Upper lobe of right lung (tissue), 1 donor: ENCODE results near the gene NUCKS1. TPM values are rescaled to one million over a fixed set of nuclear protein-coding genes. Genes with fewer than 3 reads are reported as not detected.

ENCODE experiments used
- ATAC-seq: fragments of 200-7000 bp; cut with Tn5 transposase; one replicate; pipeline ENCODE4 v1.9.1; 2020; ENCODE audit warnings: mild to moderate bottlenecking, moderate library complexity
- DNase-seq: peaks from one replicate; pipeline ENCODE4 v3.0.0-alpha.2; 2020
- H3K27ac ChIP-seq: fragments of 200-600 bp; one replicate; pipeline ENCODE4 v1.8.0; 2022
- H3K27me3 ChIP-seq: fragments of 200-600 bp; one replicate; pipeline ENCODE4 v1.8.0; 2022; ENCODE audit warnings: mild to moderate bottlenecking
- H3K36me3 ChIP-seq: fragments of 200-600 bp; one replicate; pipeline ENCODE4 v1.8.0; 2022
- H3K4me1 ChIP-seq: fragments of 200-600 bp; one replicate; pipeline ENCODE4 v1.8.0; 2022
- H3K4me3 ChIP-seq: fragments of 200-600 bp; one replicate; pipeline ENCODE4 v1.8.0; 2022; ENCODE audit warnings: mild to moderate bottlenecking
- H3K9me3 ChIP-seq: fragments of 200-600 bp; one replicate; pipeline ENCODE4 v1.8.0; 2022
- CTCF ChIP-seq: fragments of 200-600 bp; IDR thresholded peaks from one replicate; pipeline ENCODE4 v1.8.0; 2022; ENCODE audit warnings: antibody characterized with exemption
- intact Hi-C: fragments of 100-400 bp; cut with DNase I; formaldehyde crosslinking; loops from one replicate; pipeline ENCODE4 v1.11.0; 2022
- total RNA-seq: library from RNA; stranded (reverse); fragmentation: NEBNext Ultra II Directional; extraction: Animal tissue kit (Norgen Biotek cat#: 25700); gene quantifications from one replicate; pipeline ENCODE4 v1.2.1, GENCODE V29; 2021
- donor health status: DM: no; HTN: yes; CAD: no; lungs with severe emphysema.

NUCKS1 gene
- total RNA-seq, 1 donor from 2014 or later: 117 TPM

- ATAC-seq: no peak
- H3K36me3 ChIP-seq: peaks cover 64% of the 10 kb centered on the region
Observed at GRCh38 chr1:205792481-205792881, 42.5 kb upstream of the NUCKS1 start.

GRCh38 chr1:205791568-205792180 lies 41.7 kb upstream of the NUCKS1 start:
- no peaks in the 10 kb centered on the region for H3K27me3 ChIP-seq
- no peak overlapping the region for H3K27ac ChIP-seq
- intact Hi-C loops: loop anchor here (10.0 kb wide), 1 partner anchor 123 kb away; no protein-coding TSS in a partner anchor
- peak; percentile 74 for TF ChIP-seq CTCF
- ATAC-seq: peak; percentile 92
- no peak for DNase-seq
- H3K36me3 ChIP-seq: peaks cover 56% of the 10 kb centered on the region
- H3K4me1 ChIP-seq: no peaks in the 10 kb centered on the region
- no peak overlapping the region for H3K4me3 ChIP-seq
- H3K9me3 ChIP-seq: no peaks in the 10 kb centered on the region

More at GRCh38 chr1:205792481-205792881, 42.5 kb upstream of the NUCKS1 start:
- no peak overlapping the region for H3K27ac ChIP-seq
- H3K4me3 ChIP-seq: no peak overlapping the region
- H3K4me1 ChIP-seq: no peaks in the 10 kb centered on the region
- intact Hi-C loops: loop anchor here (10.0 kb wide), 1 partner anchor 122 kb away; no protein-coding TSS in a partner anchor
- no peak for TF ChIP-seq CTCF
- H3K9me3 ChIP-seq: no peaks in the 10 kb centered on the region
- DNase-seq: no peak
- no peaks in the 10 kb centered on the region for H3K27me3 ChIP-seq

- Histone ChIP-seq H3K27ac (no peak overlapping the region), H3K36me3 (peaks cover 15% of the 10 kb centered on the region), H3K9me3 (no peaks in the 10 kb centered on the region), H3K27me3 (no peaks in the 10 kb centered on the region), H3K4me3 (no peak overlapping the region), H3K4me1 (no peaks in the 10 kb centered on the region)
- intact Hi-C loops: no loop called here
- ATAC-seq (no peak), DNase-seq (no peak)
- TF ChIP-seq CTCF: no peak
Observed at GRCh38 chr1:205787287-205787916, 37.4 kb upstream of the NUCKS1 start.

GRCh38 chr1:205786601-205787000 lies 36.6 kb upstream of the NUCKS1 start:
- Histone ChIP-seq H3K36me3 (peaks cover 12% of the 10 kb centered on the region), H3K9me3 (no peaks in the 10 kb centered on the region), H3K27ac (no peak overlapping the region), H3K4me1 (no peaks in the 10 kb centered on the region), H3K4me3 (no peak overlapping the region), H3K27me3 (no peaks in the 10 kb centered on the region)
- intact Hi-C loops: no loop called here
- no peak for DNase-seq
- TF ChIP-seq CTCF: no peak
- ATAC-seq: no peak

GRCh38 chr1:205785446-205785845 lies 35.5 kb upstream of the NUCKS1 start:
- Histone ChIP-seq H3K4me1 (no peaks in the 10 kb centered on the region), H3K27ac (no peak overlapping the region), H3K9me3 (no peaks in the 10 kb centered on the region), H3K27me3 (no peaks in the 10 kb centered on the region), H3K36me3 (peaks cover 1% of the 10 kb centered on the region), H3K4me3 (no peak overlapping the region)
- TF ChIP-seq CTCF: no peak
- ATAC-seq: no peak
- DNase-seq: no peak
- intact Hi-C loops: no loop called here
